WI38 (cell line): ENCODE measurements around the gene FBXO8.

Experiments used
- H3K4me3 ChIP-seq: 2 replicates; pipeline ENCODE4 v1.5.1; 2011; ENCODE audit warnings: low read depth, mild to moderate bottlenecking, control low read depth, low read length
- TF ChIP-seq, protein P1 (sequence below): IDR thresholded peaks from 2 replicates; pipeline ENCODE4 v1.5.1; 2012; ENCODE audit warnings: low read depth, mild to moderate bottlenecking, control low read depth, low read length

Gene FBXO8

GRCh38 chr4:174198396-174198795 is 85.1 kb downstream of the FBXO8 start:
- TF ChIP-seq, protein P1, sequence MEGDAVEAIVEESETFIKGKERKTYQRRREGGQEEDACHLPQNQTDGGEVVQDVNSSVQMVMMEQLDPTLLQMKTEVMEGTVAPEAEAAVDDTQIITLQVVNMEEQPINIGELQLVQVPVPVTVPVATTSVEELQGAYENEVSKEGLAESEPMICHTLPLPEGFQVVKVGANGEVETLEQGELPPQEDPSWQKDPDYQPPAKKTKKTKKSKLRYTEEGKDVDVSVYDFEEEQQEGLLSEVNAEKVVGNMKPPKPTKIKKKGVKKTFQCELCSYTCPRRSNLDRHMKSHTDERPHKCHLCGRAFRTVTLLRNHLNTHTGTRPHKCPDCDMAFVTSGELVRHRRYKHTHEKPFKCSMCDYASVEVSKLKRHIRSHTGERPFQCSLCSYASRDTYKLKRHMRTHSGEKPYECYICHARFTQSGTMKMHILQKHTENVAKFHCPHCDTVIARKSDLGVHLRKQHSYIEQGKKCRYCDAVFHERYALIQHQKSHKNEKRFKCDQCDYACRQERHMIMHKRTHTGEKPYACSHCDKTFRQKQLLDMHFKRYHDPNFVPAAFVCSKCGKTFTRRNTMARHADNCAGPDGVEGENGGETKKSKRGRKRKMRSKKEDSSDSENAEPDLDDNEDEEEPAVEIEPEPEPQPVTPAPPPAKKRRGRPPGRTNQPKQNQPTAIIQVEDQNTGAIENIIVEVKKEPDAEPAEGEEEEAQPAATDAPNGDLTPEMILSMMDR = no peak
- no peak overlapping the region for H3K4me3 ChIP-seq

DNA sequence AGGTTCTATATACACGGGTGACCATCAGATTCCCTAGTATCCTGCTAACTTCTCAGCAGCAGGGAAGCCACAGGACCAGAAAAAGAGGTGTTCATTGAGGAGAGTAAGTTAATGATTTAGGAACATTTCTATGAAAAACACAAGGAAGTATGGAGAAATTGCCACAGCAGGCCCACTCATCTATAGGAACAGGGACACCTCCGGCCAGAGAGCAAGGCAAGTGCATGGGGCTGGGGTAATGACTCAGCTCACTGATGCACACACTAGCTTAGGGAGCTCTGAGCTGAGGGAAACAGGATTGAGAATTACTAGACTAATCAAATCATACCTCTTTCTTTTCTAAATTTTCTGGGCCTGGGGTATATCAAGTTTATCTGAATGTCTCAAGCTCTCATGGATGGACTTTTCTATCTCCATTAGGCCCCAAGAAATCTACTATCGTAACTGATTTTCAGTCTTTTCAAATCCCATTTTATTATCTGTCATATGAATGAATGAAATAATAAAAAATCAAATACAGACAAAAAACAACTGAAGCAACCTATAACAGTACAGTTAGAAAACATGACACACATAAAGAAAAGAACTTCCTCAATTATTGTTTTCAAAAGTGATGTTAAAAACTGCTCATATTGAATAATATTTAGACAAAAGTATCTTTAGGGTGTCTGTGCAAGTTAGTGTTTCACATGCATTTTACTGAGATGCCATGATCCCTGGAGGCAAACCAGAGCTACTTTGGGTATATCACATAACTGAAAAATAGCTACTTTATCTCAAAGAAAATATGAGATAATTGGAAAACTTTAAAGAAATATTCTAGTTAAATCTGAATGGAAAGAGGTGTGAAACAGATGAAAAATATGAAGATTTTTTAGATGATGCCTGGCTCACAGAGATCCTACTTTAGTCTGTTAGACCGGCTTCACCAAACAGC is 89.8 kb downstream of the FBXO8 start:
- TF ChIP-seq, protein P1 = no peak
- no peak overlapping the region for H3K4me3 ChIP-seq

DNA sequence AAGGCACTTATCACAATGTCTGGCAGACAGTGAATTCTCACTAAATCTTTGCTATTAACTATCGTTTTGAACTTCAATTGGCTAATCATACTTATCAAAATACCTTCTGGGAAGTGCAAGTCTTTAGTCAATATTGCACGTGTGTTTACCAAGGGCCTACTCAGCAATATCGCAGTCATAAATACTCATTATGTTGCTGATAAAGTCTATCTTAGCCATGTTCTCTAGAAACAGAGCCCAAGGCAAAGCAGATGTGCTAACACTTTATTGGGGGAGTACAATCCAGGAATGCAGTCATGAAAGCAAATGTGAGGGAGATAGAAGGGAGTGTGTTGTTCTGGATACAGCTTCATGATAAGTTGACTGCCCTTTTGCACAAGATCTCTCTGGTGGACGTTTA is 90.5 kb downstream of the FBXO8 start:
- no peak overlapping the region for H3K4me3 ChIP-seq
- TF ChIP-seq, protein P1 = no peak

- H3K4me3 ChIP-seq = no peak overlapping the region
- TF ChIP-seq, protein P1 = no peak
These were observed 92.5 kb downstream of the FBXO8 start for GRCh38 chr4:174190832-174191500.

DNA sequence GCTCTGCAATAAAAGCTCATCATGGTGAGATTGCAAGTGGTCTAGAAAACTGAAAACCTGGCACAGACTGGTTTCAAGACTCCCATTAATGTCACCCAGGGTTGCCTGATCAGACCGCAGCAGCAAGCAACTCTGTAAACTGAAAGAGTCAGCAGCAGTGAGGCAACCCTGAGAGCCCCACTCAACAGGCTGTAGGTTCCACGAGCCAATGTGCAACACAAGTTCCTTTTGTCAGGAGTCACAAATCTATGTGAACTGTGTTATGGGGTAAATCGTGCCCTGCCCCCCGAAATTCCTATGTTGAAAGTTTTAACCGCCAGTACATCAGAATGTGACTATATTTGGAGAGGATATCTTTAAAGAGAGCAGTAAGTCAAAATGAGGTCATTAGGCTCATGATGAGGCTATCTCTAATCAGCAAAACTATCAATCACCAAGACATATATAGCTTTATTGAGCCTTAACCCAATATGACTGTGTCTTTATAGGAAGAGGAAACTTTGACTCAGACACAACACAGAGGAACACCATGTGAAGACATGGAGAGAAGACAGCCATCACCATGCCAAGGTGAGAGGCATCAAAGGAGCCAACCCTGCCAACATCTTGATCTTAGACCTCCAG is 94.0 kb downstream of the FBXO8 start:
- TF ChIP-seq, protein P1 = no peak

More for the DNA sequence above, 94.0 kb downstream of the FBXO8 start:
- no peak overlapping the region for H3K4me3 ChIP-seq
